Ascending aorta (tissue), 2 donors: ENCODE measurements around the gene HLX. TPM values are rescaled to one million over a fixed set of nuclear protein-coding genes. Genes with fewer than 3 reads are reported as not detected.

Experiments
- DNase-seq, 2 donors: peaks; one replicate each; pipeline ENCODE4 v3.0.0-alpha.2; 2019; ENCODE audit warnings: low spot score in 2 of 2
- H3K27ac ChIP-seq, 2 donors: fragments of 200-600 bp; sonication (generic); one replicate each; pipeline ENCODE4 v1.5.1; 2016 to 2017; ENCODE audit warnings: mild to moderate bottlenecking in 1 of 2
- H3K27me3 ChIP-seq: fragments of 200-600 bp; sonication (generic); one replicate; pipeline ENCODE4 v1.5.1; 2017
- H3K36me3 ChIP-seq, 2 donors: fragments of 200-600 bp; sonication (generic); one replicate each; pipeline ENCODE4 v1.5.1; 2016
- H3K4me1 ChIP-seq, 2 donors: fragments of 200-600 bp; sonication (generic); one replicate each; pipeline ENCODE4 v1.5.1; 2016 to 2017; ENCODE audit warnings: mild to moderate bottlenecking in 1 of 2
- H3K4me3 ChIP-seq, 2 donors: fragments of 200-600 bp; sonication (generic); one replicate each; pipeline ENCODE4 v1.5.1; 2016 to 2017; ENCODE audit warnings: mild to moderate bottlenecking in 1 of 2
- H3K9me3 ChIP-seq, 2 donors: fragments of 200-600 bp; sonication (generic); one replicate each; pipeline ENCODE4 v1.5.1; 2016
- intact Hi-C: fragments of 100-400 bp; cut with DNase I; formaldehyde crosslinking; loops from one replicate; pipeline ENCODE4 v1.15.1; 2023
- total RNA-seq: library from RNA; depleted of rRNA; stranded (reverse); fragments of >200 nt; gene quantifications from one replicate; pipeline ENCODE4 v1.1.0, GENCODE V29; 2016
- TF ChIP-seq, protein P1 (sequence below), 3 experiments: fragments of 200-600 bp in 2 of 3; fragments of 450-650 bp in 1 of 3; sonication (generic) in 2 of 3; IDR thresholded peaks; one replicate each; pipeline ENCODE4 v1.5.1; 2016 to 2019; ENCODE audit warnings: antibody characterized with exemption in 3 of 3, mild to moderate bottlenecking in 1 of 3, moderate library complexity in 1 of 3

HLX gene
- total RNA-seq, 1 donor from 2014 or later: 39.3 TPM

DNA sequence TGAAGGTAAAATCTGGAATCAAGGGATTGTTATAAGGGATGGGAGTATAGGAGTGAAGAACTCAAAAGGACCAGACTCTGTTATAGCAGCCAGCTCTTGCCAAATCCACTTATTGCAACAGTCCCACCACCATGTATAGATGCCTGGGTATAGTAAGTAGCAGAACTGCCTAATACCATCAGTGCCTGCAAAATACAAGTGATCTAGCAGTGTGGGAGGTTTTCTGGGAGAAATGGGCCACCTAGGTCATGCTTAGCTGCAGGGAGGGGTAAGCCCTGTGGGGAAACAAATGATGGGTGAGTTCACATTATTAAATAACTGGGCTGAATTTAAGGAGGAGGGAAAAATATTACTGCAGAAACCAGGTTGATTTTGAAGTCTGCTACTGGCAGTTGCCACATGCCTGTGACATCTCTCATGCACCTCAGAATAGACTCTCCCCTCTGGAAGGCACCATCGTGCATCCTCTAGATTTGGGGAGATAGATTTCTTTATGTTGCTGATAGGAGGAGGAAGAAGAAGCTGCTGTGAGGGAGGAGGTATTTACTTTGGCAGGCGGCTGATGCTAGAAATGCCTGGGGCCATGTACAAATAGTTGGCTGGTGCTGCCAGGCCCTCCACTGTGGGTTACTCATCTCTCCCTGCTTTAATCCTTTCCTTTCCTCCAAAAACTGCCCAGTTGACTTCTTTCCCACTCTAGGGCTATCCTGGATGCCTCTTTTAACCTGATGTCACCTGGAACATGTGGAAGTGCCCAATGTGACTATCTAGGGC lies 27.5 kb downstream of the HLX start:
- no peaks in the 10 kb centered on the region for H3K36me3 ChIP-seq
- H3K4me3 ChIP-seq: no peak overlapping the region
- no peak for DNase-seq
- no peaks in the 10 kb centered on the region for H3K4me1 ChIP-seq
- H3K27me3 ChIP-seq: no peaks in the 10 kb centered on the region
- H3K27ac ChIP-seq: no peak overlapping the region
- H3K9me3 ChIP-seq: no peaks in the 10 kb centered on the region
- TF ChIP-seq, protein P1, sequence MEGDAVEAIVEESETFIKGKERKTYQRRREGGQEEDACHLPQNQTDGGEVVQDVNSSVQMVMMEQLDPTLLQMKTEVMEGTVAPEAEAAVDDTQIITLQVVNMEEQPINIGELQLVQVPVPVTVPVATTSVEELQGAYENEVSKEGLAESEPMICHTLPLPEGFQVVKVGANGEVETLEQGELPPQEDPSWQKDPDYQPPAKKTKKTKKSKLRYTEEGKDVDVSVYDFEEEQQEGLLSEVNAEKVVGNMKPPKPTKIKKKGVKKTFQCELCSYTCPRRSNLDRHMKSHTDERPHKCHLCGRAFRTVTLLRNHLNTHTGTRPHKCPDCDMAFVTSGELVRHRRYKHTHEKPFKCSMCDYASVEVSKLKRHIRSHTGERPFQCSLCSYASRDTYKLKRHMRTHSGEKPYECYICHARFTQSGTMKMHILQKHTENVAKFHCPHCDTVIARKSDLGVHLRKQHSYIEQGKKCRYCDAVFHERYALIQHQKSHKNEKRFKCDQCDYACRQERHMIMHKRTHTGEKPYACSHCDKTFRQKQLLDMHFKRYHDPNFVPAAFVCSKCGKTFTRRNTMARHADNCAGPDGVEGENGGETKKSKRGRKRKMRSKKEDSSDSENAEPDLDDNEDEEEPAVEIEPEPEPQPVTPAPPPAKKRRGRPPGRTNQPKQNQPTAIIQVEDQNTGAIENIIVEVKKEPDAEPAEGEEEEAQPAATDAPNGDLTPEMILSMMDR (IDR thresholded peaks at IDR 0.05): no peak
- intact Hi-C loops: no loop called here

DNA sequence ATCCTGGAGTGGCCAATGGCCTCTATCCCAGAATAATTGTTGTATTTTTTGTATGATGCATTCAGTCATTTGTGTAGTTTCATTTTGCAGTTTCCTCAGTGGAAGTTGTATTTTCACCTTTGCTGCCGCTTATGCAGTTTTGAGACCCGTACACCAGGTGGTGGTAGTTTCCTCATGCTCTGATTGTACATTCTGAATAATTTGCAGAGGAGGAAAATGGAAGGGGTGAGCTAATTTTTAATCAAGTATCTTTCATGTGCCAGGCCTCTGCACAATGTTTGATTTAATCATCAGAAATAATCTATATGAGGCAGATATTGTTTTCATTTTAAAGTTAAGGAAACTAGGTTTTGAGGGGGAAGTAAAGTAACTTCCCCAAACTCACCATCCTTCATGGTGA lies 29.5 kb downstream of the HLX start:
- intact Hi-C loops: no loop called here
- Histone ChIP-seq H3K27ac (no peak overlapping the region), H3K36me3 (no peaks in the 10 kb centered on the region), H3K27me3 (no peaks in the 10 kb centered on the region), H3K4me3 (no peak overlapping the region), H3K9me3 (no peaks in the 10 kb centered on the region), H3K4me1 (no peaks in the 10 kb centered on the region)
- TF ChIP-seq, protein P1 (IDR thresholded peaks at IDR 0.05): peak in 2 of 3 experiments; percentile 35 to 46
- DNase-seq: no peak

DNA sequence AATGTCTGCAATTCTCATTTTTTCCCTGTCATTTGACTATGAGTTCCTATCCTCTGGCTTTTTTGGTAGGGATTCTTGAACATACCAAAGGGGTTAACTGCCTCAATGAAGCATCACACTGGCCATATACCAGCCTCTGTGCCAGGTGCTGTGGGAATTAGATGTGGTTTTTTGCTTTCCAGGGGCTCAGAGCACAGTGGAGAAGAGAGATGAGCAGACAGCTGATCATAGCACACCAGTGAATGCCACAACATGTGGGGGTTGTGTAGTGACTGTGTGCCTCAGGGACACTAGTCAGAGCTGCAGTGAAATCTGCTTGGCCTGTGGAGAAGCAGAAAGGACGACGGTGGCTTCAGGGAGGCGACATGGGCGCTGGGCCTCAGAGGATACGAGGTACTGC lies 30.8 kb downstream of the HLX start:
- intact Hi-C loops: no loop called here
- Histone ChIP-seq H3K27ac (no peak overlapping the region), H3K4me3 (no peak overlapping the region), H3K36me3 (no peaks in the 10 kb centered on the region), H3K9me3 (no peaks in the 10 kb centered on the region), H3K4me1 (no peaks in the 10 kb centered on the region), H3K27me3 (no peaks in the 10 kb centered on the region)
- TF ChIP-seq, protein P1 (IDR thresholded peaks at IDR 0.05): no peak
- DNase-seq: no peak

DNA sequence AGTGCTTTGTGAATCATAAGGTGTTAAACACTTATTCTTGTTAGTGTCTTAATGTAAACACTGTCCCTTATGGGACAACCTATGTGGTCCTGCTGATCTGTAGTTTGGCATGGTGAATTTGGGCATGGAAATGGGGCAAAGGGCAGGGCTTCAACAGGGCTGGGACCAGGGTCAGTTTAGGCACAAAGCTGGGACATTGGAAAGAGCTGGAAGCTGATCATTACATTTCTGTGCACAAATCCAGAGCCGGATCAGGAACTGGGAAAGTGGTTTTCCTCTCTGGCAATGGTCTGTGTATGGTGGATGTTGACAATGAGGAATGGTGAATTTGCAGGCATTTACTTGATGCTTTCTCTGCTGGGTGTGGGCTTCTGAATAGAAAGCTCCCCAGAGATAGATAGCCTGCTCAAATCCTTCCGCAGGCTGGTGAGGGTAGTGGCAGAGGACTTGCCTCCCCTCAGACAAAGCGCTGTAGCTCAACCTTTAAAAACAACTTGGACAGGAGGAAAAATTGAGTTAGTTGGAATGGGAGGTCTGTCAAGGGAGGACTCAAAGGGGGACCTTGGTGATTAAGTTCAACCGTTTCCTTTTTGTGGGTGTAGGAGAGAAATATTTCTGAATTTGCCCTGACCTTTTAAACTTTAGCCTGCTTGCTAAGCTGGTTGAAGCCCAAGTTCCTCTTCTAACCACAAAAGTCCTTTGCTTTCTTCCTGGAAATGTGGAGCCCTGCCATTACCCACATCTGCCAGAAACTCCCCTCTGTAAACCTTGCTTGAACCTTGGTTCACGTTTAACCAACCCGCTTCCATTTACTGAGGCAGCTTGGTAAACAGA lies 35.3 kb downstream of the HLX start:
- no peaks in the 10 kb centered on the region for H3K9me3 ChIP-seq
- TF ChIP-seq, protein P1 (IDR thresholded peaks at IDR 0.05): no peak
- no peaks in the 10 kb centered on the region for H3K27me3 ChIP-seq
- DNase-seq: no peak
- intact Hi-C loops: no loop called here
- H3K4me1 ChIP-seq: no peaks in the 10 kb centered on the region
- H3K27ac ChIP-seq: no peak overlapping the region
- H3K4me3 ChIP-seq: no peak overlapping the region
- no peaks in the 10 kb centered on the region for H3K36me3 ChIP-seq

DNA sequence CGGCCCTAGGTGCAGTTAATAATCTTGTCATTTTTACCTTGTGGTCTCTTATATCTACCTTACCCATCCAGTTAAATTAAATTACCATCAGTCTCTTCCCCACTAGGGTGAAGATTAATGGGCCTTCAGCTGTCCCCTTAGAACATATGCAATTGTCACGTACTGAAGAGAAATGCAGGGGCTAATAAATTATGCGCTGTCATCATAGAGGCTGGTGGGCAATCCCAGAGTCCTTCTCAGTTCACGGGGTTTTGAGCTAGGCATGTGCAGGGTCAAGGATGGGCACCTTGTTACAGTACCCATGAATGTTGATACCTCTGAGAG lies 35.8 kb downstream of the HLX start:
- Histone ChIP-seq H3K4me1 (no peaks in the 10 kb centered on the region), H3K27me3 (no peaks in the 10 kb centered on the region), H3K4me3 (no peak overlapping the region), H3K36me3 (no peaks in the 10 kb centered on the region), H3K9me3 (no peaks in the 10 kb centered on the region), H3K27ac (no peak overlapping the region)
- DNase-seq: no peak
- intact Hi-C loops: no loop called here
- TF ChIP-seq, protein P1 (IDR thresholded peaks at IDR 0.05): no peak
